ENCODE data around the gene ARHGAP35. TPM values are rescaled to one million over a fixed set of nuclear protein-coding genes. Genes with fewer than 3 reads are reported as not detected.
A peak's percentile ranks its signal among the peaks of the same experiment; 100 is the strongest.

The ARHGAP35 gene
- total RNA-seq, 1 experiment from 2014 or later: 23.6 TPM

GRCh38 chr19:46862503-46862834, 1.7 kb downstream of the ARHGAP35 start:
- BruUV-seq (replicated peaks): no TSS peak
- no peaks in the 10 kb centered on the region for H3K9me2 ChIP-seq (replicated peaks; ENCODE audit: low read length)
- POLR2A ChIA-PET (ENCODE audit: unreplicated experiment): no interaction called here
- H3K79me2 ChIP-seq (ENCODE audit: low read length): peaks cover 60% of the 10 kb centered on the region
- H3K4me1 ChIP-seq (ENCODE audit: insufficient read depth, low read length): peaks cover 55% of the 10 kb centered on the region
- H3K36me3 ChIP-seq (ENCODE audit: low read depth, low read length): no peaks in the 10 kb centered on the region
- H3K9ac ChIP-seq (ENCODE audit: low read length): peak overlapping the region; percentile 69
- no peak overlapping the region for H2AFZ ChIP-seq (ENCODE audit: low read length)
- H3K27me3 ChIP-seq (ENCODE audit: low read length): no peaks in the 10 kb centered on the region
- no peaks in the 10 kb centered on the region for H3K9me3 ChIP-seq (ENCODE audit: low read length)
- ATAC-seq: no peak
- peak overlapping the region; percentile 97 for H3K4me3 ChIP-seq (ENCODE audit: low read length)
- H3K4me2 ChIP-seq (ENCODE audit: low read length): peak overlapping the region; percentile 99
- peaks cover 28% of the 10 kb centered on the region for H4K20me1 ChIP-seq (ENCODE audit: low read length)
- no peak for DNase-seq
- CTCF ChIA-PET: no interaction called here
- intact Hi-C loops (cut with micrococcal nuclease): loop anchor here (10.0 kb wide), 1 partner anchor 62 kb away; no protein-coding TSS in a partner anchor
- TF ChIP-seq EZH2 (IDR thresholded peaks at IDR 0.05; ENCODE audit: low read length, unreplicated experiment) (no peak), EZH2phosphoT487 (IDR thresholded peaks at IDR 0.05; ENCODE audit: borderline replicate concordance, low read length) (no peak), CTCF (conservative IDR thresholded peaks at IDR 0.05; ENCODE audit: low read depth, low read length) (no peak)
- H3K27ac ChIP-seq (ENCODE audit: low read length): peak overlapping the region; percentile 72; the same call in 1 of the 2 replicates
- H3F3A ChIP-seq (ENCODE audit: low read length, unreplicated experiment): peaks cover 10% of the 10 kb centered on the region

- POLR2A ChIA-PET (ENCODE audit: unreplicated experiment): no interaction called here
- no TSS peak for BruUV-seq (replicated peaks)
- CTCF ChIA-PET: interaction anchor here (0.6 kb wide), 3 partner anchors 63 to 113 kb away, joined by 3 to 5 read pairs (median 3); no protein-coding TSS in a partner anchor
- no peak overlapping the region for H2AFZ ChIP-seq (ENCODE audit: low read length)
- H3K27ac ChIP-seq (ENCODE audit: low read length): peak overlapping the region; percentile 72
- H3K27me3 ChIP-seq (ENCODE audit: low read length): no peaks in the 10 kb centered on the region
- no peaks in the 10 kb centered on the region for H3K9me2 ChIP-seq (replicated peaks; ENCODE audit: low read length)
- H3K79me2 ChIP-seq (ENCODE audit: low read length): peaks cover 67% of the 10 kb centered on the region
- no peaks in the 10 kb centered on the region for H3K9me3 ChIP-seq (ENCODE audit: low read length)
- peaks cover 11% of the 10 kb centered on the region for H3F3A ChIP-seq (ENCODE audit: low read length, unreplicated experiment)
- no peak for DNase-seq
- peaks cover 29% of the 10 kb centered on the region for H4K20me1 ChIP-seq (ENCODE audit: low read length)
- peak overlapping the region; percentile 99 for H3K4me2 ChIP-seq (ENCODE audit: low read length)
- ATAC-seq: no peak
- peaks cover 61% of the 10 kb centered on the region for H3K4me1 ChIP-seq (ENCODE audit: insufficient read depth, low read length)
- intact Hi-C loops (cut with micrococcal nuclease): loop anchor here (10.0 kb wide), 1 partner anchor 62 kb away; no protein-coding TSS in a partner anchor
- peak overlapping the region; percentile 97 for H3K4me3 ChIP-seq (ENCODE audit: low read length)
- no peaks in the 10 kb centered on the region for H3K36me3 ChIP-seq (ENCODE audit: low read depth, low read length)
- TF ChIP-seq EZH2phosphoT487 (IDR thresholded peaks at IDR 0.05; ENCODE audit: borderline replicate concordance, low read length) (no peak), CTCF (conservative IDR thresholded peaks at IDR 0.05; ENCODE audit: low read depth, low read length) (no peak), EZH2 (IDR thresholded peaks at IDR 0.05; ENCODE audit: low read length, unreplicated experiment) (no peak)
- H3K9ac ChIP-seq (ENCODE audit: low read length): peak overlapping the region; percentile 69
Measured at GRCh38 chr19:46862974-46863632, 2.3 kb downstream of the ARHGAP35 start.
